SJCRH30 (cell line): Measurements from ENCODE around the gene DIAPH3. TPM values are rescaled to one million over a fixed set of nuclear protein-coding genes. Genes with fewer than 3 reads are reported as not detected.

Experiments used
- DNase-seq, 2 experiments: peaks; one replicate each; pipeline ENCODE4 v3.0.0-alpha.2; 2015 to 2020
- H3K27ac ChIP-seq: fragments of 250-450 bp; sonication (Bioruptor Pico); 2 replicates; pipeline ENCODE4 v1.5.1; 2020; ENCODE audit warnings: mild to moderate bottlenecking, moderate library complexity
- H3K27me3 ChIP-seq: fragments of 250-450 bp; sonication (Bioruptor Pico); 2 replicates; pipeline ENCODE4 v1.5.1; 2020; ENCODE audit warnings: mild to moderate bottlenecking, moderate library complexity
- H3K36me3 ChIP-seq: fragments of 250-450 bp; sonication (Bioruptor Pico); 2 replicates; pipeline ENCODE4 v1.5.1; 2020; ENCODE audit warnings: mild to moderate bottlenecking, moderate library complexity
- H3K4me1 ChIP-seq: fragments of 250-450 bp; sonication (Bioruptor Pico); 2 replicates; pipeline ENCODE4 v1.5.1; 2020; ENCODE audit warnings: mild to moderate bottlenecking, moderate library complexity
- H3K4me3 ChIP-seq: fragments of 250-450 bp; sonication (Bioruptor Pico); 2 replicates; pipeline ENCODE4 v1.5.1; 2020; ENCODE audit warnings: mild to moderate bottlenecking, moderate library complexity
- H3K9me3 ChIP-seq: fragments of 250-450 bp; sonication (Bioruptor Pico); replicated peaks from 2 replicates; pipeline ENCODE4 v1.5.1; 2020; ENCODE audit warnings: mild to moderate bottlenecking, moderate library complexity
- total RNA-seq: library from RNA; depleted of rRNA; stranded (reverse); fragments of >200 nt; shearing (Covaris generic); gene quantifications from 2 replicates; pipeline ENCODE4 v1.2.3, GENCODE V29; 2014

DIAPH3 gene
- total RNA-seq, 1 experiment from 2014 or later = 37.7 TPM

DNA sequence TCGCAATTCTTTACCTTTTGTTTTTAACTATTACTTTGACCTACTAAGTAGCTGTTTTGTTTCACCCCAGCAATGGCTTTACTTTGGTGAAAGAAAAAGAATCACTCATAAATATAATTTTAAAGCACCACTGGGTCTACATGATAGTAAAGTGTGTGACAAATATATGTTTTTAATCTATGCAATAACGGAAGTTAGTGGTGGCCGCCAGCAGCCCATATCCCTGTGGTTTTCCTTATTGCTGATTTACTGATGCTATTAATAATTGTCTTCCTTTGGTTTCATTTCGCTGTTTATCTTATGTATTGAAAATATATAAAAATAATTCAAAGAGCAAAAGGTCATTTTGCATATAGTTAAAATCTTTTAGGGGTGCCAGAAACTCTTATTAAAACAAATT is 491.3 kb downstream of the DIAPH3 start:
- H3K27me3 ChIP-seq = no peaks in the 10 kb centered on the region
- no peak for DNase-seq
- H3K27ac ChIP-seq = no peak overlapping the region
- H3K36me3 ChIP-seq = no peaks in the 10 kb centered on the region; the same call in 1 of the 2 replicates
- no peaks in the 10 kb centered on the region for H3K4me1 ChIP-seq
- H3K9me3 ChIP-seq = no peaks in the 10 kb centered on the region
- no peak overlapping the region for H3K4me3 ChIP-seq

DNA sequence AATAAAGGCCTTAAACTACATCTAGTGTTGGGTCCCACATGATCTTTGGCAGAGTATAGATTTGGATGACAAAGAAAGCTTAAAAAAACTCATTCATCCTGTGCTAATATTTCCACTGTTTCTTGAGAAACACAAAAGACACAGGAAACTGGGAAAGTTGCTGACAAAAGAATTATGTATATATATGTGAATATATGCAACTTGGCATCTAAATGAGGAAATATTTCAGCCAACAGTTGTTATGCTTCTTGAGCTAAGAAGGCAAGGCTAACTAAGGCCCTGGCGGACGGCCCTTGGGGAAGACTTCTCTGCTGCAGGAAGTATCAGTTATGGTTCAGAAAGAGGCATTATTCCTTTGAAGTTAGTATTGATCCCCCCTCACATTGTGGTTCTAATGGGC is 491.8 kb downstream of the DIAPH3 start:
- Histone ChIP-seq H3K4me3 (no peak overlapping the region), H3K9me3 (no peaks in the 10 kb centered on the region), H3K4me1 (no peaks in the 10 kb centered on the region), H3K27ac (no peak overlapping the region), H3K27me3 (no peaks in the 10 kb centered on the region), H3K36me3 (no peaks in the 10 kb centered on the region; the same call in 1 of the 2 replicates)
- no peak for DNase-seq

DNA sequence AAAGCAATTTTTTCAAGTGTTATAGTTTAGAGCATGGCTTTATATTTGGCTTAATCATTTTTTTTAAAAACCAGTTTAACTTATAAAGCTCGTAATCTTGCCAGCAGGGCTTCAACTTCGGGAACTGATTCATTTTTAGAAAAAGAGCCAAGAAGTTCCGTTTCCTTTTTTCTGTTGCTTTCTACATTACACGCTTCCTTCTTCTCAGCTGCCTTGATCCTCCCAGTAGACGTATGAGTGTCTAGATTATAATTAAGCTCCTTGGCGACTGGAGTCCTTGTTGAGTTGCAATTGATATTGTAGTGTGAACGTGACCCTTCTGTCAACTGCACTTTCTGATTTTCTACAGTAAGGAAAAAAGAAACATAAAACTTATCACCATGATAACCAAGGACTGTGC is 497.2 kb downstream of the DIAPH3 start:
- Histone ChIP-seq H3K36me3 (0 out of 2 replicates have a peak, but pooled peaks cover 3% of the 10 kb centered on the region), H3K4me3 (no peak overlapping the region), H3K4me1 (no peaks in the 10 kb centered on the region), H3K27me3 (no peaks in the 10 kb centered on the region), H3K9me3 (no peaks in the 10 kb centered on the region), H3K27ac (no peak overlapping the region)
- DNase-seq = no peak

DNA sequence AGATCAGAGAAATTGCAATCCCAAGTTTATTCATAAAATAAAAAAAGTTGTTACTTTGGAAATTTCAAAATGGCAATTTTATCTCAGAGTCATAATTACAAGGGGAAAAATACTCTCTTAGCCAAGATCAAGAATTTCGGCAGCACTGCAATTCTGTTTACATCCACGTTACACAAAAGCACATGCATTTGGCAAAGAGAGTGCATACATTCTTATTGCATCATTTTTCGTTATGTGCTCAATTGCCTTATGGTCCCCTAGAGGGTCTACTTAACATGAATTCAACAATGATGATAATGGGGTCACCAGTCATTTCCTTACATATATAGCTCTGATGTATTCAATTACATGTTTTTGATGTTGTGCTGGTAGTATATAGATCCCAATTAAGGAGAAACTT is 498.0 kb downstream of the DIAPH3 start:
- 0 out of 2 replicates have a peak, but pooled peaks cover 3% of the 10 kb centered on the region for H3K36me3 ChIP-seq
- no peak for DNase-seq
- no peaks in the 10 kb centered on the region for H3K4me1 ChIP-seq
- H3K27me3 ChIP-seq = no peaks in the 10 kb centered on the region
- H3K27ac ChIP-seq = no peak overlapping the region
- no peak overlapping the region for H3K4me3 ChIP-seq
- H3K9me3 ChIP-seq = no peaks in the 10 kb centered on the region

DNA sequence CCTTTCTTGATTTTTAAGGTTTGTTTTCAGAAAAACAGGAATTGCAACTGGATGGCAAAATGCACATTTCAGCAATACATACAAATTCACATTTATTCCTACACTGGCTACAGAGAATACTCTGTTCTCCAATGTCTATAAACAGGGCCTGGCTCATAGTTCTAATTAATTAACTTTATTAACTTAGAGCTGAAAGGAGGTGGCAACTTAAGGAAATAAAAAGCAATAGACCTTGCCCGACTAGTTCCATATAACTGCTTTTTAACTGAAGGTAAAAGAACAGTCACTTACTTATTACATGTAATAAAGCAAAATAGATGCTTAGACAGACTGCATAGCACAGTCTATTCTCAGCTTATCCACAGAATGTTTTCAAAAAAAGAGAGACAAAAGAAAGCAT is 498.5 kb downstream of the DIAPH3 start:
- Histone ChIP-seq H3K36me3 (0 out of 2 replicates have a peak, but pooled peaks cover 3% of the 10 kb centered on the region), H3K9me3 (no peaks in the 10 kb centered on the region)

DNA sequence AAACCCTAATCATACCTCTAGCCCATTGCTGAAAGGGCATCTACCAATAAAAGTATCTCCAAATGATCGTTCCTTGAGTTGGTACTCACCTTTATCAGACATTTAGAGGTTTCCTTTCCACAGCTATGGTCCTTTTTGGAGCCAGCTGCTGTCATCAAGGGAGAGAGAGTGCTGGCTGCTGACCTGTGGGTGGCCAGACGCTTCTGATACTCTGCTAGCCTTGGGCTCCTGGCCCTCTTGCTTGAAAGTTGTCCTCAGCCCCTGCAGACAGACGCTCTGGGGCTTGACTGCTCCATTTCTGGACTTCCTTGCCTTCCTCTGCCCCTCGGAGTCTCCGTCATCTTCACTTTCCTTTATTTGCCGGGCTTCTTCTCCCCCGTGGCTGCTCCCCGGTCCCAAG is 499.1 kb downstream of the DIAPH3 start:
- Histone ChIP-seq H3K4me1 (no peaks in the 10 kb centered on the region), H3K27me3 (no peaks in the 10 kb centered on the region), H3K27ac (no peak overlapping the region), H3K4me3 (no peak overlapping the region), H3K36me3 (0 out of 2 replicates have a peak, but pooled peaks cover 3% of the 10 kb centered on the region), H3K9me3 (no peaks in the 10 kb centered on the region)
- DNase-seq = no peak

More for the DNA sequence above, 498.5 kb downstream of the DIAPH3 start:
- Histone ChIP-seq H3K4me3 (no peak overlapping the region), H3K27ac (no peak overlapping the region), H3K27me3 (no peaks in the 10 kb centered on the region), H3K4me1 (no peaks in the 10 kb centered on the region)
- DNase-seq = no peak

DNA sequence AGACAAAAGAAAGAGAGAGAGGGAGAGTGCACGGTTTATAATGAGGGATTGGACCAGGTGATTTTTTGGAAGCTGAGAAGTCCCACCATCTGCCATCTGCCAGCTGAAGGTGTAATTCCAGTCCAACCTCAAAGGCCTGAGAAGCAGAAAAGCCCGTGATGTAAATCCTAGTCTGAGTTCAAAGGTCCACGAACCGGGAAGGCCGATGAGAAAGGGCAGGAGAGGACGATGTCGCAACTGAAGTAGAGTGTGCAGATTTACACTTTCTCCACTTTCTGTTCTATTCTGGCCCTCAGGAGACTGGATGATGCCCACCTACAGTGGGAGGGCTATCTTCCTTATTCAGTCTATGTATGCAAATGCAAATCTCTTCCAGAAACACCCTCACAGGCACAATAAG is 500.0 kb downstream of the DIAPH3 start:
- H3K27ac ChIP-seq = no peak overlapping the region
- H3K27me3 ChIP-seq = no peaks in the 10 kb centered on the region
- DNase-seq = no peak
- no peaks in the 10 kb centered on the region; the same call in 1 of the 2 replicates for H3K4me1 ChIP-seq
- no peak overlapping the region for H3K4me3 ChIP-seq
- no peaks in the 10 kb centered on the region for H3K9me3 ChIP-seq
- 0 out of 2 replicates have a peak, but pooled peaks cover 3% of the 10 kb centered on the region for H3K36me3 ChIP-seq

DNA sequence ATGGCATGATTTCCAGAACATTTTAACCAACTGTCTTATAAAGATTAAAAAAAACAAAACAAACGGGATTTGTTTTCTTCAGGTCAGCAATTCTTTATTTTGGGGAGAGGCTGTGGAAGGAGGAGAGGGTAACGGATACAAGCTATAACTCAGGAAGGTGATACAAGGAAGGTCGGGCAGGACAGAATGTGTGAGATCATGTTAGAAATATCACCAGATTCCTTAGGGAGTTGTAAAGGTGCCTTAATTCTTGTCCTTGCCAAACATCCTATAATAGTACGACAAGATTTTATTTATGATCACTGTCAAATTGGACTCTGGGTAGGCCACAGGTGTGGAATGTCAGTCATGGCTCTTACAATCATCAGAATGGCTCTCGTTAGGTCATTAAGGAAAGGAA is 503.1 kb downstream of the DIAPH3 start:
- no peaks in the 10 kb centered on the region; the same call in 1 of the 2 replicates for H3K4me1 ChIP-seq
- H3K4me3 ChIP-seq = no peak overlapping the region
- H3K27me3 ChIP-seq = no peaks in the 10 kb centered on the region
- no peak overlapping the region for H3K27ac ChIP-seq
- H3K36me3 ChIP-seq = no peaks in the 10 kb centered on the region
- no peak for DNase-seq
- no peaks in the 10 kb centered on the region for H3K9me3 ChIP-seq

DNA sequence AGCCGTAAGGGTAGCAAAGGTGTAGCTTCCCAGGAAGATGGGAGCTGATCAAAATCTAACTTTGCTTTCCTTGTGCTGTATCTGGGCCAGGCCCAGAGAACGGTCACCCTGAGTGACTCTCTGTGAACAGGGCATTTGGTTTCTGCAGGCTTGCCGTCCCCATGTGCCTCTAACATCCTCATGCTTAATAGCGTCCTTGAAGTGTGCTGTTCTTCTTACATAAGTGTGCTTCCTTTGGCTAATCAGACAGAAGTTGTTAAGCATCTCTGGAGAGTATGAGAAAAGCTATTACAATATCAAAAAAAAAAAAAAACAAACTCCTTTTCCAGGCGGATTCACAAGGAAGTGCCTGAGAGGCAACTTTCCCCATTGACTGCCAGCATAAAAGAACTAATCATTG is 503.7 kb downstream of the DIAPH3 start:
- no peak overlapping the region for H3K27ac ChIP-seq
- no peaks in the 10 kb centered on the region for H3K36me3 ChIP-seq
- no peak overlapping the region for H3K4me3 ChIP-seq
- no peaks in the 10 kb centered on the region for H3K9me3 ChIP-seq
- H3K4me1 ChIP-seq = no peaks in the 10 kb centered on the region; the same call in 1 of the 2 replicates
- no peaks in the 10 kb centered on the region for H3K27me3 ChIP-seq
- DNase-seq = no peak

DNA sequence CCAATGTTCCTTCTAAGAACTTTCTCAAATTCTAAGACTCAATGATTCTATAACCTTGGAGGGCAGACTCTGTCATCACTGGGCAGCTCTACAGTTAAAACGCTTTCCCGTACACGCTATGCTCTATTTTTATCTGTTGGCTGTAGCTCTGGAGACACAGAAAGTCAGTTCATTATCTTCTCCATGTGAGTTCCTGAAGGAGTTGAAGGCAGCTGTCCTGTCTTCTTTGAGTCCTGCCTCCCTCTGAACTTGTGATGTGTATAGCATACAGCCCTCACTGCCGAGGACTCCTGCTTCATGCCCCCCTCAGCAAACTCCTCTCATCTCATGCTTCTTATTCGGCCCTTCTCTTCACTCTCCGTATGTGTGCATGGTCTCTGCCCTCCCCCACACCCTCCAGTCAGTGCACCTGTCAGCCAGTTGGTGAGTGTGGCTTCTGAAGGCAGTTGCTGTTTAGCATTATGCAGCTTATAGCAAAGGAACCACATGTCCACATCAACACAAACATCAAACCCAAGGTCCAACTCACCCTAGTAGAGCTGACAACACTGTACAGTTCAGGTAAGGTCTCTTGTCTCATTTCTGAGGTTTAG is 504.9 kb downstream of the DIAPH3 start:
- H3K27ac ChIP-seq = no peak overlapping the region
- no peaks in the 10 kb centered on the region for H3K9me3 ChIP-seq
- no peaks in the 10 kb centered on the region; the same call in 1 of the 2 replicates for H3K4me1 ChIP-seq
- DNase-seq = peak; percentile 27 to 48
- H3K4me3 ChIP-seq = no peak overlapping the region
- H3K27me3 ChIP-seq = no peaks in the 10 kb centered on the region
- H3K36me3 ChIP-seq = no peaks in the 10 kb centered on the region

DNA sequence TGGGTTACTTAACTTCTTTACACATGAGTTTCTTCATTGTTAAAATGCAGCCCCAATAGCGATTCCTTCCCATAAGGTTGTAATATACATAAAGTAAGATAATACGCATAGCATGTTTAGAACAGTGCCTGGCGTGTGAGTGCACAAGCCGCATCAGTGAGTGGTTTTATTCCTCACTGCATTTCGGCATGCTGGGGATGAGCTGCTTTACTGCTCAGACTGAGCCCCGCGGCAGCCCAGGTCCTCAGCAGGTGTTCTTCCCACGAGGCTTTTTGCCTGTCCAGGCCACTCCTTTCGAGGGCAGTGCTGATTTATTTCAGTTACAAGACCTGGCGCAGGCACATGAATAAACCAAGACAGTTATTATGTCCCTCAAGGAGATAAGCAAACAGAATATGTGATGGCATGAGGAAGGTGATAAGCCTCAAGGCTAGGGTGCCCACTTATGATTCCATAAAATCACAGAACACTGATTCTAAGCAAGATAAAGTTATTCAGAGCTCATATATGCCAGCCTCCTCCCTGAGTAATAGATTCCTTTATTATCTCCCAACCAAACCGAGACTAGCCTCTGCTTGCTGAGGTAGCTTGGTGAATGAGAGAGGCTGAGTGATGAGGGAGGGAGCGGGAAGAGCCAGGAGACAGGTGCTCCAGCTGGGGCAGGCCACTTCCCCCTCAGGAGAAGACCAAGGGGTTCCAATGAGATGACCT is 505.5 kb downstream of the DIAPH3 start:
- Histone ChIP-seq H3K27ac (no peak overlapping the region), H3K4me1 (no peaks in the 10 kb centered on the region; the same call in 1 of the 2 replicates), H3K36me3 (no peaks in the 10 kb centered on the region), H3K4me3 (no peak overlapping the region), H3K27me3 (no peaks in the 10 kb centered on the region), H3K9me3 (no peaks in the 10 kb centered on the region)
- no peak for DNase-seq

DNA sequence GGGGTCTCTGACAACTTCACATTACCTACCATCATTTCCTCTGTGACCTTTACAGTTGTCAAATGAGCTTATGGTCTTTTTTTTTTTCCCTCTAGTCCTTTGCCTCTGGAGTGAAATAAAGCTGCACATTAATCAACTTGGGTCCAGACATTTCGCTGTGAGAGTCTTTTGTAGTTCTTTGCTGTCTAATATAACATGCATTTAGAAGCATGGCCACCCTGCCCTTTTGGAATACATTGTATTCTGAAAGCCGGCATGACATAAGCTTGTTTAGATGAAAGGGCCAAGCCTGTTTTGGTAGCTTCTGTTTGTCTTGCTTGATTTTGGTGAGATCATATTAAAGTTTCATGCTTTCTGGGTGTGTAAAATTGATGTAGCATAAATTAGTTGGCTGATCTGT is 509.8 kb downstream of the DIAPH3 start:
- Histone ChIP-seq H3K27ac (no peak overlapping the region), H3K36me3 (no peaks in the 10 kb centered on the region), H3K4me1 (no peaks in the 10 kb centered on the region; the same call in 1 of the 2 replicates), H3K4me3 (no peak overlapping the region), H3K9me3 (no peaks in the 10 kb centered on the region), H3K27me3 (no peaks in the 10 kb centered on the region)
- DNase-seq = no peak

DNA sequence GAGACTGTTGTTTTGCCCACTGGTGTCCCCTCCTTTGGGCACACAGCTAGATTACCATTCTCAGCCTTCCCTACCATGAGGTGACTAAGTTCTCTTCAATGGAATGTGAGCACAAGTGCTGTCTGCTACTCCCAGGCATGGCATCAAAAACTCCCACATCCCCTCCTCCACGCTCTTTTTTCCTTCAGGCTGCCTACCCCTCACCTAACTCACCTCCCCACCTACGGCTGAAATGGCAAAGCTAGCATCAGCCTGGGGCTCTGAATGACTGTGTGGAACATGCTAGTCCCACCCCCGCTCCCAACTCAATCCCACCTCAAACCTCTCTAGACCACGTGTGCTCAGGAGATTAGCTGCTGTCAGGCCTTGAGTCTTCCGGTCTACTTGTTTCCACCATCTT is 512.2 kb downstream of the DIAPH3 start:
- Histone ChIP-seq H3K4me3 (no peak overlapping the region), H3K27me3 (no peaks in the 10 kb centered on the region), H3K36me3 (no peaks in the 10 kb centered on the region), H3K27ac (no peak overlapping the region), H3K9me3 (no peaks in the 10 kb centered on the region), H3K4me1 (no peaks in the 10 kb centered on the region)
- DNase-seq = no peak

DNA sequence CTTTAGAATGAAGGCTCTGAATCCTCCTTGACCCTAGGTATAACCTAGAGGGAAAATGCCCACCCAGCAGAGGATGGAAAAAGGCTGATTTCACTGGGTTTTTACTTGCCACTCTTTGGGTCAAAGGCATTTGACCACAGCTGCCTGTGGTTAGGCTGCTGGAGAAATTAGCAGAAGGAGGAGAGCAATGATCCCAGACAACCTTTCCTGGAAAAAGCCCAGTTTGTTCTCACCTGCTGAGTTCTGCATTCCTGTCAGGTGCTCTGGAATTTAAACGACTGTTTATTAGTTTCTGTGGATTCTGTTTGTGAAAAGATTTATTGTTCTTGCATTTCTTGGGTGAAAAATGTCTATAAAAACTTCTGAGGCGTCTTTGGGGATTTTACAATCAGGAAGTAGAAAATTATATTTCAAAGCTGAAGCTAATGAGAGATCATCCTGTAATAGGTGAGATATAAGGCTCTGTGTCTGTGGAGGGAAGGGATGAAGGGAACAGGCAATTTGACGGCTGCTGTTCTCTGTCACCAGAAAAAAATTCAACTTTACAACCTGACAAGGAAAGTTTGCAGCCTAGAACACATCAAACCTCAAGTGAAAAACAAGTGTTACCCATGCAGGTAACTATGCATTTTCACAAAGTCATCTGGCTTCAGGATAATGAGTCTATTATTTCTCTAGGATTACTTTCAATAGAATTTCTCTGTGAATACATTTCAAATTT is 519.7 kb downstream of the DIAPH3 start:
- DNase-seq = peak in 1 of 2 experiments; percentile 17
- Histone ChIP-seq H3K4me3 (no peak overlapping the region), H3K4me1 (peaks cover 12% of the 10 kb centered on the region), H3K9me3 (no peaks in the 10 kb centered on the region), H3K27ac (no peak overlapping the region), H3K27me3 (no peaks in the 10 kb centered on the region), H3K36me3 (no peaks in the 10 kb centered on the region)

DNA sequence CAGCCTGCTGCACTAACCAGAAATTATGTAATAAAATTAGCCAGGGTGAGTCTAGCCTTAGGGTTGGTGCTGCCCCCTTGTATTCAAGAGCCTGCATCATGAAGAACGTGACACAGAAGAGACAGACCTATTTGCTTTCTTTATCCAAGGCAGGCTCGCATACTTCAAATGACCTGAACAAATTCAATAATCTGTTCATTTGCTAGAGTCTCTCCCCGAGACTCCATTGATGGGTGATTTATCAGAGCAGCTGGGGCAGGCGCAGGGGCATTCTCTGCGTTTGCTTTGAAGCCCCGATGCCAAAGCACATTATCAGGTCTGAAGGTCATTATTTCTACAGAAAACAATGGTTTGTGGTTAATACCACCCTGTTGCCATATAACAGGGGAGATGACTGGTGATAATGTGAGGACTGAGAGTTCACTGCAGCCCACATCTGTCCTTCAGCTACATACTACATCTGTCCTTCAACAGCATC is 520.3 kb downstream of the DIAPH3 start:
- no peaks in the 10 kb centered on the region for H3K27me3 ChIP-seq
- no peak overlapping the region for H3K4me3 ChIP-seq
- no peaks in the 10 kb centered on the region for H3K36me3 ChIP-seq
- peaks cover 12% of the 10 kb centered on the region for H3K4me1 ChIP-seq
- H3K9me3 ChIP-seq = no peaks in the 10 kb centered on the region
- DNase-seq = no peak
- no peak overlapping the region for H3K27ac ChIP-seq
